ENCODE measurements around the gene AKIP1.

DNA sequence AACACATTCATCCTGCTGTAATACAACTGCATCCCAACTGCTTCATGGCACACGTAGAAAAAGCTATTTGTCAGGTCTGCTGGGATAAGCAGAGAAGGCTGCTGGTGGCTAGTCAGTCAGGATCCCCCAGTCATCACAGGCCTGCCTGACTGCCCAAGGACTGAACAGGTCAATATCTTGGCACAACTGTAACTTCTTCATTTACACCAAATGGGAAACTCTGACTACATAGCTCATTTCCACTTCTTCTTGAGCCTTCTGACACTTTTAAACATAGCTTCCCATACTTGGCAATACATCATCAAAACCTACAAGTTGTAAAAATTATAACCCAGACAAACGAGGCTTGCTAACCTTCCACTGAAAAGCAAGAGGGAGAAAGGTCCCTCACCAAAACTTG lies 50.4 kb downstream of the AKIP1 start:
- TF ChIP-seq POLR2A (IDR thresholded peaks at IDR 0.05): no peak
- TF ChIP-seq, protein P1, sequence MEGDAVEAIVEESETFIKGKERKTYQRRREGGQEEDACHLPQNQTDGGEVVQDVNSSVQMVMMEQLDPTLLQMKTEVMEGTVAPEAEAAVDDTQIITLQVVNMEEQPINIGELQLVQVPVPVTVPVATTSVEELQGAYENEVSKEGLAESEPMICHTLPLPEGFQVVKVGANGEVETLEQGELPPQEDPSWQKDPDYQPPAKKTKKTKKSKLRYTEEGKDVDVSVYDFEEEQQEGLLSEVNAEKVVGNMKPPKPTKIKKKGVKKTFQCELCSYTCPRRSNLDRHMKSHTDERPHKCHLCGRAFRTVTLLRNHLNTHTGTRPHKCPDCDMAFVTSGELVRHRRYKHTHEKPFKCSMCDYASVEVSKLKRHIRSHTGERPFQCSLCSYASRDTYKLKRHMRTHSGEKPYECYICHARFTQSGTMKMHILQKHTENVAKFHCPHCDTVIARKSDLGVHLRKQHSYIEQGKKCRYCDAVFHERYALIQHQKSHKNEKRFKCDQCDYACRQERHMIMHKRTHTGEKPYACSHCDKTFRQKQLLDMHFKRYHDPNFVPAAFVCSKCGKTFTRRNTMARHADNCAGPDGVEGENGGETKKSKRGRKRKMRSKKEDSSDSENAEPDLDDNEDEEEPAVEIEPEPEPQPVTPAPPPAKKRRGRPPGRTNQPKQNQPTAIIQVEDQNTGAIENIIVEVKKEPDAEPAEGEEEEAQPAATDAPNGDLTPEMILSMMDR (IDR thresholded peaks at IDR 0.05): no peak
